H1 (cell line): Measurements from ENCODE around the gene LRRC2. TPM values are rescaled to one million over a fixed set of nuclear protein-coding genes. Genes with fewer than 3 reads are reported as not detected.
A peak's percentile ranks its signal among the peaks of the same experiment; 100 is the strongest.

Experiments used
- ATF2 ChIP-seq: IDR thresholded peaks from 2 replicates; pipeline ENCODE4 v1.6.1; 2012; ENCODE audit warnings: low read length, inconsistent platforms
- NRF1 ChIP-seq: IDR thresholded peaks from 2 replicates; pipeline ENCODE4 v1.6.1; 2011; ENCODE audit warnings: mild to moderate bottlenecking, low read depth, low read length, improper control_type of control experiment
- POLR2AphosphoS5 ChIP-seq: IDR thresholded peaks from 2 replicates; pipeline ENCODE4 v1.6.1; 2011; ENCODE audit warnings: low read depth, low read length
- SRF ChIP-seq: IDR thresholded peaks from 2 replicates; pipeline ENCODE4 v1.6.1; 2011; ENCODE audit warnings: mild to moderate bottlenecking, low read depth, low read length, moderate library complexity
- polyA plus RNA-seq, 7 experiments: library from polyadenylated mRNA; depleted of rRNA in 3 of 7; stranded (reverse) in 5 of 7; unstranded in 2 of 7; fragments of >200 nt in 5 of 7; fragments of 200-250 nt in 2 of 7; gene quantifications; 1 replicate in 5 of 7; 2 replicates in 1 of 7; 4 replicates in 1 of 7; pipeline versions ENCODE4 v1.2.1 to v1.2.3, GENCODE V29; 2011 to 2013; ENCODE audit warnings: missing spikeins in 2 of 7, mixed read lengths in 2 of 7
- total RNA-seq: library from RNA; stranded (reverse); fragmentation: NEBNext Ultra II Directional; extraction: Animal tissue kit (Norgen Biotek cat#: 25700); gene quantifications from 2 replicates; pipeline ENCODE4 v1.2.1, GENCODE V29; 2021

Gene LRRC2
- total and polyA plus RNA-seq, 2 of the 8 experiments (the other 6 are each of a cell fraction or from before 2014, with no cell fraction given): 1.4 to 6.4 TPM

GRCh38 chr3:46558184-46559043 is 7.7 kb downstream of the LRRC2 start (continued):
- TF ChIP-seq NRF1 (peak; percentile 24; the same call in 1 of the 2 replicates), ATF2 (no peak), SRF (no peak), POLR2AphosphoS5 (no peak)
